GM12878 (cell line): Measurements from ENCODE around the gene ZNF595. TPM values are rescaled to one million over a fixed set of nuclear protein-coding genes. Genes with fewer than 3 reads are reported as not detected.

Source experiments
- ATAC-seq: fragments of 200-7000 bp; cut with Tn5 transposase; 3 replicates; pipeline ENCODE4 v1.9.1; 2020; ENCODE audit warnings: mild to moderate bottlenecking, moderate library complexity
- BruUV-seq: library from RNA; stranded (reverse); fragments of 400-500 nt; replicated peaks from 2 replicates; lab custom pipeline; 2021; lab: Mats Ljungman, UMichigan
- CTCF ChIA-PET: fragments of 300-600 bp; sonication (Branson Sonifier 250); formaldehyde crosslinking; extraction: SDS; loops from one replicate; lab custom pipeline; 2021; ENCODE audit warnings: inconsistent platforms; lab: Yijun Ruan, JAX
- POLR2A ChIA-PET: fragments of 350-600 bp; formaldehyde crosslinking; extraction: SDS; loops from one replicate; lab custom pipeline; 2021; ENCODE audit warnings: inconsistent platforms; lab: Charles Lee
- RAD21 ChIA-PET: fragments of 300-600 bp; sonication (Branson Sonifier 250); formaldehyde crosslinking; loops from one replicate; lab custom pipeline; 2023; ENCODE audit warnings: antibody characterized with exemption; ENCODE audit not compliant: unreplicated experiment; lab: Charles Lee
- SMC1A ChIA-PET: fragments of 300-600 bp; sonication (Branson Sonifier 250); formaldehyde crosslinking; loops from one replicate; lab custom pipeline; 2023; ENCODE audit not compliant: unreplicated experiment, uncharacterized antibody; lab: Charles Lee
- DNase-seq: peaks from one replicate; pipeline ENCODE4 v3.0.0-alpha.2; 2011; ENCODE audit warnings: low read depth, low spot score
- FAIRE-seq: peaks from 3 replicates; lab custom pipeline; 2011; peaks lifted over from hg19 to GRCh38; lab: Jason Lieb, UNC
- H2AFZ ChIP-seq: 2 replicates; pipeline ENCODE4 v1.6.0; 2011; ENCODE audit warnings: low read depth, low read length, control low read depth; ENCODE audit not compliant: control insufficient read depth
- H3K27ac ChIP-seq: 2 replicates; pipeline ENCODE4 v1.5.1; 2011; ENCODE audit warnings: control low read depth; ENCODE audit not compliant: control insufficient read depth, insufficient read depth
- H3K27me3 ChIP-seq, 2 experiments: replicated peaks in 1 of 2; 2 replicates each; pipeline versions ENCODE4 v1.6.0 to v1.6.1; 2011; ENCODE audit warnings: low read length in 1 of 2; ENCODE audit not compliant: control insufficient read depth in 2 of 2, insufficient read depth in 2 of 2
- H3K36me3 ChIP-seq, 2 experiments: 2 replicates each; pipeline ENCODE4 v1.5.1; 2011; ENCODE audit warnings: low read length in 1 of 2; ENCODE audit not compliant: control insufficient read depth in 2 of 2, insufficient read depth in 2 of 2
- H3K4me1 ChIP-seq: 2 replicates; pipeline ENCODE4 v1.6.1; 2011; ENCODE audit warnings: mild to moderate bottlenecking, low read length, moderate library complexity, mixed read lengths; ENCODE audit not compliant: control insufficient read depth, insufficient read depth
- H3K4me2 ChIP-seq: 2 replicates; pipeline ENCODE4 v1.6.0; 2011; ENCODE audit warnings: control low read depth; ENCODE audit not compliant: control insufficient read depth, insufficient read depth
- H3K4me3 ChIP-seq: fragments of 200-600 bp; sonication (generic); 2 replicates; pipeline ENCODE4 v1.5.1; 2016
- H3K79me2 ChIP-seq: 2 replicates; pipeline ENCODE4 v1.6.0; 2011; ENCODE audit warnings: low read length; ENCODE audit not compliant: control insufficient read depth, insufficient read depth
- H3K9ac ChIP-seq: 2 replicates; pipeline ENCODE4 v1.8.0; 2011; ENCODE audit warnings: low read length, control low read depth, mixed read lengths; ENCODE audit not compliant: control insufficient read depth, insufficient read depth
- H3K9me3 ChIP-seq: replicated peaks from 3 replicates; pipeline ENCODE4 v1.5.1; 2011; ENCODE audit warnings: mild to moderate bottlenecking, low read length; ENCODE audit not compliant: control insufficient read depth, insufficient read depth
- H4K20me1 ChIP-seq: 2 replicates; pipeline ENCODE4 v1.6.0; 2011; ENCODE audit not compliant: control insufficient read depth, insufficient read depth
- BCL11A ChIP-seq: IDR thresholded peaks from 2 replicates; pipeline ENCODE4 v1.6.1; 2011; ENCODE audit warnings: low read depth, low read length
- BRCA1 ChIP-seq: IDR thresholded peaks from 2 replicates; pipeline ENCODE4 v1.6.1; 2011; ENCODE audit warnings: low read depth, low read length, improper control_type of control experiment
- CBFB ChIP-seq: IDR thresholded peaks from 2 replicates; pipeline ENCODE4 v1.6.1; 2016; ENCODE audit warnings: antibody characterized with exemption, low read depth
- EED ChIP-seq: sonication (generic); IDR thresholded peaks from 2 replicates; pipeline ENCODE4 v1.6.1; 2016; ENCODE audit warnings: antibody characterized with exemption, low read depth
- EZH2 ChIP-seq: IDR thresholded peaks from 2 replicates; pipeline ENCODE4 v1.6.1; 2012; ENCODE audit warnings: low read depth, mild to moderate bottlenecking, control low read depth, inconsistent platforms, low read length, borderline replicate concordance; ENCODE audit not compliant: control insufficient read depth
- HDAC2 ChIP-seq: fragments of 200-600 bp; sonication (generic); IDR thresholded peaks from 2 replicates; pipeline ENCODE4 v1.6.1; 2017
- MXI1 ChIP-seq: fragments of 150-350 bp; IDR thresholded peaks from 2 replicates; pipeline ENCODE4 v1.6.1; 2011; ENCODE audit warnings: low read depth, mild to moderate bottlenecking, inconsistent platforms, low read length, improper control_type of control experiment
- PML ChIP-seq: IDR thresholded peaks from 2 replicates; pipeline ENCODE4 v1.6.1; 2012; ENCODE audit warnings: low read length, inconsistent platforms
- SREBF2 ChIP-seq: IDR thresholded peaks from 2 replicates; pipeline ENCODE4 v1.6.1; 2012; ENCODE audit warnings: mild to moderate bottlenecking, low read length
- STAT3 ChIP-seq: IDR thresholded peaks from 2 replicates; pipeline ENCODE4 v1.6.1; 2011; ENCODE audit warnings: low read depth, low read length, improper control_type of control experiment
- WRNIP1 ChIP-seq: IDR thresholded peaks from 2 replicates; pipeline ENCODE4 v1.6.1; 2011; ENCODE audit warnings: low read depth, low read length, improper control_type of control experiment, borderline replicate concordance
- ZNF217 ChIP-seq: fragments of 450-650 bp; IDR thresholded peaks from 2 replicates; pipeline ENCODE4 v1.6.1; 2017; ENCODE audit warnings: antibody characterized with exemption, mild to moderate bottlenecking
- WGBS: methylation state at CpG from one replicate; pipeline ENCODE4 v1.1.6; 2016; ENCODE audit warnings: low lambda C conversion rate; ENCODE audit not compliant: insufficient replicate concordance, insufficient coverage; ENCODE audit errors: missing lambda C conversion rate; 5-methylcytosine and 5-hydroxymethylcytosine counted together
- in situ Hi-C: fragments of 300-500 bp; cut with MboI; formaldehyde crosslinking; loops from 9 replicates; pipeline ENCODE4 v1.14.3; 2018; ENCODE audit warnings: mixed read lengths
- intact Hi-C: fragments of 100-400 bp; cut with micrococcal nuclease; formaldehyde crosslinking; loops from one replicate; pipeline ENCODE4 v1.14.2; 2022; ENCODE audit not compliant: unreplicated experiment
- polyA plus RNA-seq, 11 experiments: library from polyadenylated mRNA; depleted of rRNA in 4 of 11; unstranded in 6 of 11; stranded (reverse) in 5 of 11; fragments of >200 nt; fragmentation: Nextera tagmentation in 4 of 11; fragmentation: Illumina TruSeq in 1 of 11; extraction: Ambion mirVana in 4 of 11; extraction: Trizol in 1 of 11; gene quantifications; 1 replicate in 1 of 11; 2 replicates in 10 of 11; pipeline versions ENCODE4 v1.2.1 to v1.2.3, GENCODE V29; 2011 to 2016; ENCODE audit warnings: inconsistent platforms in 2 of 11, missing spikeins in 2 of 11, low read depth in 1 of 11
- total RNA-seq, 4 experiments: library from RNA; depleted of rRNA in 3 of 4; stranded (reverse); fragments of >200 nt in 3 of 4; fragmentation: Illumina TruSeq in 1 of 4; extraction: Trizol in 1 of 4; gene quantifications; 2 replicates each; pipeline versions ENCODE4 v1.2.1 to v1.2.3, GENCODE V29; 2013 to 2021
- TF ChIP-seq, protein P1 (sequence below): IDR thresholded peaks from 2 replicates; pipeline ENCODE4 v1.6.1; 2011; ENCODE audit warnings: low read depth, low read length, improper control_type of control experiment, borderline replicate concordance
- TF ChIP-seq, protein P2 (sequence below): fragments of 450-650 bp; IDR thresholded peaks from 2 replicates; pipeline ENCODE4 v1.6.1; 2018; ENCODE audit warnings: mild to moderate bottlenecking, low read depth, moderate library complexity; ENCODE audit not compliant: partially characterized antibody

ZNF595 gene
- total and polyA plus RNA-seq, 10 of the 15 experiments (the other 5 are each of a cell fraction or from before 2014, with no cell fraction given): 0.14 to 0.21 (median 0.18) TPM; not detected in 7

DNA sequence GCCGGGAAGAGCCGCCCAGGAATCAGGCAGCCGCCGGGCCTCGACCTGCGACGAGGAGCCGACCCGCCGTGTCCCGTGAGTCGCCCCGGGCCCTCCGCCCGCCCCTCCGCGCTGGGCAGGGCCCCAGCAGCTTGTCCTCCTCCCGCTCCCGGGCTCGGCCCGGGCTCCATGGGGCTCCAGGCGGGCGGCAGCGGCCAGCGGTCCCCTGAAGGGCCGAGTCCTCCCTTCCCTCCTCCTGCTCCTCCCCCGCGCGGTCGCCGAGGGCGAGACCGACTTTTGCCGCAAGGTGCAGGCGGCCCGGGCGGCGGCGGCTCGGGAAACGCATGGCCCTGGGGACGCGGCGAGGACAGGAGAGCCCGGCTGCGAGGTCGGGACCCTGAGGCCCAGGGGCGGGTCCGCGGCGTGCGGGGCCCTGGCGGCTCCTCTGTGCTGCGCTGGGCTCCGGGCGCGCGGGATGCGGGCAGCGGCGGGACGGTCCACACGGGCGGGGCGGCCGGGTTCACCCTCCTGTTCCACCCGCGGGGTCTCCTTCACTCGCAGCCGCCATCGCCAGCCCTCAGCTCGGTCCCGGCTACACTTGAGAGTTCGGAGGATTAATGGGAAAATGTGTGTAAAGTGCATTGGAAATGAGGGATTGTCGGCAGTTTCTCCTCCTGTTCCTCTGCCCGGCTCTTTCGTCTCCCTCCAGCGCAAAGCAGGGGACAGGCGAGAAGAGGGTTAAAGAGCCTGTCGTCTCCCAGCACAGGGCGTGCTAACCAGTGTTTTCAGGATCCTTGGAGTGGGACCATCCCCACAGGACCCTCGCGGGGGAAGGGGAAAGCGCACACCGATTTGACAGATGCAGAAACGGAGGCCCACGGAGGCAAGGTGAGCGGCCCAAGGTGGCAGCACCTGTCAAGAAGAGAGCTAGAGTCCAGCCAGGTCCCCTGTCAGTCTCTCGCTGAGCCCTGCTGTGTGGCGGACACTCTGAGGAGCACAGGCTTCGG is 54.6 kb downstream of the ZNF595 start:
- no TSS peak for BruUV-seq

More for the DNA sequence above, 54.6 kb downstream of the ZNF595 start:
- Histone ChIP-seq H3K4me2 (no peak overlapping the region), H2AFZ (no peak overlapping the region), H3K79me2 (no peaks in the 10 kb centered on the region), H3K27ac (no peak overlapping the region), H3K9ac (no peak overlapping the region), H4K20me1 (no peaks in the 10 kb centered on the region), H3K36me3 (no peaks in the 10 kb centered on the region), H3K9me3 (peaks cover 8% of the 10 kb centered on the region; the same call in 2 of the 3 replicates), H3K4me3 (no peak overlapping the region), H3K4me1 (no peaks in the 10 kb centered on the region), H3K27me3 (no peaks in the 10 kb centered on the region)
- TF ChIP-seq STAT3 (no peak), SREBF2 (no peak), PML (no peak), MXI1 (no peak), BRCA1 (no peak), CBFB (no peak), EED (no peak), WRNIP1 (no peak), BCL11A (no peak), HDAC2 (no peak), EZH2 (no peak), ZNF217 (no peak)
- TF ChIP-seq, protein P1, sequence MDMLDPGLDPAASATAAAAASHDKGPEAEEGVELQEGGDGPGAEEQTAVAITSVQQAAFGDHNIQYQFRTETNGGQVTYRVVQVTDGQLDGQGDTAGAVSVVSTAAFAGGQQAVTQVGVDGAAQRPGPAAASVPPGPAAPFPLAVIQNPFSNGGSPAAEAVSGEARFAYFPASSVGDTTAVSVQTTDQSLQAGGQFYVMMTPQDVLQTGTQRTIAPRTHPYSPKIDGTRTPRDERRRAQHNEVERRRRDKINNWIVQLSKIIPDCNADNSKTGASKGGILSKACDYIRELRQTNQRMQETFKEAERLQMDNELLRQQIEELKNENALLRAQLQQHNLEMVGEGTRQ: no peak
- TF ChIP-seq, protein P2, sequence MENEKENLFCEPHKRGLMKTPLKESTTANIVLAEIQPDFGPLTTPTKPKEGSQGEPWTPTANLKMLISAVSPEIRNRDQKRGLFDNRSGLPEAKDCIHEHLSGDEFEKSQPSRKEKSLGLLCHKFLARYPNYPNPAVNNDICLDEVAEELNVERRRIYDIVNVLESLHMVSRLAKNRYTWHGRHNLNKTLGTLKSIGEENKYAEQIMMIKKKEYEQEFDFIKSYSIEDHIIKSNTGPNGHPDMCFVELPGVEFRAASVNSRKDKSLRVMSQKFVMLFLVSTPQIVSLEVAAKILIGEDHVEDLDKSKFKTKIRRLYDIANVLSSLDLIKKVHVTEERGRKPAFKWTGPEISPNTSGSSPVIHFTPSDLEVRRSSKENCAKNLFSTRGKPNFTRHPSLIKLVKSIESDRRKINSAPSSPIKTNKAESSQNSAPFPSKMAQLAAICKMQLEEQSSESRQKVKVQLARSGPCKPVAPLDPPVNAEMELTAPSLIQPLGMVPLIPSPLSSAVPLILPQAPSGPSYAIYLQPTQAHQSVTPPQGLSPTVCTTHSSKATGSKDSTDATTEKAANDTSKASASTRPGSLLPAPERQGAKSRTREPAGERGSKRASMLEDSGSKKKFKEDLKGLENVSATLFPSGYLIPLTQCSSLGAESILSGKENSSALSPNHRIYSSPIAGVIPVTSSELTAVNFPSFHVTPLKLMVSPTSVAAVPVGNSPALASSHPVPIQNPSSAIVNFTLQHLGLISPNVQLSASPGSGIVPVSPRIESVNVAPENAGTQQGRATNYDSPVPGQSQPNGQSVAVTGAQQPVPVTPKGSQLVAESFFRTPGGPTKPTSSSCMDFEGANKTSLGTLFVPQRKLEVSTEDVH: no peak
- FAIRE-seq: no peak
- CTCF ChIA-PET: no interaction called here
- RAD21 ChIA-PET: no interaction called here
- SMC1A ChIA-PET: no interaction called here
- WGBS: 74% methylated on average over 41 of the region's 91 CpGs
- in situ Hi-C loops: no loop called here
- no peak for DNase-seq
- ATAC-seq: no peak
- POLR2A ChIA-PET: no interaction called here
- intact Hi-C loops: no loop called here
